ENCODE data around the gene TGM6. TPM values are rescaled to one million over a fixed set of nuclear protein-coding genes. Genes with fewer than 3 reads are reported as not detected.
A peak's percentile ranks its signal among the peaks of the same experiment; 100 is the strongest.

Gene TGM6
- total RNA-seq, 1 experiment from 2014 or later, result not detected

- ATAC-seq (no peak), DNase-seq (ENCODE audit: low spot score) (no peak)
- Mint-ChIP-seq H3K27ac (peak overlapping the region; percentile 100), H3K4me3 (peak overlapping the region; percentile 99), H3K9me3 (no peaks in the 10 kb centered on the region), H3K36me3 (peaks cover 50% of the 10 kb centered on the region), H3K4me1 (peaks cover 33% of the 10 kb centered on the region), H3K27me3 (ENCODE audit: low read depth) (no peaks in the 10 kb centered on the region; the same call in 1 of the 2 replicates)
- POLR2A ChIA-PET, result interaction anchor here (0.9 to 1.1 kb wide), 5 partner anchors 9 to 610 kb away, joined by 3 to 6 read pairs (median 4); partner anchors contain the start of gene ZNF343
- CTCF ChIA-PET, result interaction anchor here (0.9 to 1.7 kb wide), 5 partner anchors 14 to 263 kb away, joined by 3 to 14 read pairs (median 4); no protein-coding TSS in a partner anchor
- no peak for TF ChIP-seq NFATC4 (CRISPR knock-in tag; IDR thresholded peaks at IDR 0.05)
- TF ChIP-seq ZMAT4 (CRISPR knock-in tag; IDR thresholded peaks at IDR 0.05), result no peak
- no peak for TF ChIP-seq ZNF317 (CRISPR knock-in tag; IDR thresholded peaks at IDR 0.05; ENCODE audit: borderline replicate concordance, low read depth)
- TF ChIP-seq, protein P1, sequence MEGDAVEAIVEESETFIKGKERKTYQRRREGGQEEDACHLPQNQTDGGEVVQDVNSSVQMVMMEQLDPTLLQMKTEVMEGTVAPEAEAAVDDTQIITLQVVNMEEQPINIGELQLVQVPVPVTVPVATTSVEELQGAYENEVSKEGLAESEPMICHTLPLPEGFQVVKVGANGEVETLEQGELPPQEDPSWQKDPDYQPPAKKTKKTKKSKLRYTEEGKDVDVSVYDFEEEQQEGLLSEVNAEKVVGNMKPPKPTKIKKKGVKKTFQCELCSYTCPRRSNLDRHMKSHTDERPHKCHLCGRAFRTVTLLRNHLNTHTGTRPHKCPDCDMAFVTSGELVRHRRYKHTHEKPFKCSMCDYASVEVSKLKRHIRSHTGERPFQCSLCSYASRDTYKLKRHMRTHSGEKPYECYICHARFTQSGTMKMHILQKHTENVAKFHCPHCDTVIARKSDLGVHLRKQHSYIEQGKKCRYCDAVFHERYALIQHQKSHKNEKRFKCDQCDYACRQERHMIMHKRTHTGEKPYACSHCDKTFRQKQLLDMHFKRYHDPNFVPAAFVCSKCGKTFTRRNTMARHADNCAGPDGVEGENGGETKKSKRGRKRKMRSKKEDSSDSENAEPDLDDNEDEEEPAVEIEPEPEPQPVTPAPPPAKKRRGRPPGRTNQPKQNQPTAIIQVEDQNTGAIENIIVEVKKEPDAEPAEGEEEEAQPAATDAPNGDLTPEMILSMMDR (IDR thresholded peaks at IDR 0.05), result no peak
- no peak for TF ChIP-seq ETV6 (CRISPR knock-in tag; IDR thresholded peaks at IDR 0.05)
- TF ChIP-seq, protein P2, sequence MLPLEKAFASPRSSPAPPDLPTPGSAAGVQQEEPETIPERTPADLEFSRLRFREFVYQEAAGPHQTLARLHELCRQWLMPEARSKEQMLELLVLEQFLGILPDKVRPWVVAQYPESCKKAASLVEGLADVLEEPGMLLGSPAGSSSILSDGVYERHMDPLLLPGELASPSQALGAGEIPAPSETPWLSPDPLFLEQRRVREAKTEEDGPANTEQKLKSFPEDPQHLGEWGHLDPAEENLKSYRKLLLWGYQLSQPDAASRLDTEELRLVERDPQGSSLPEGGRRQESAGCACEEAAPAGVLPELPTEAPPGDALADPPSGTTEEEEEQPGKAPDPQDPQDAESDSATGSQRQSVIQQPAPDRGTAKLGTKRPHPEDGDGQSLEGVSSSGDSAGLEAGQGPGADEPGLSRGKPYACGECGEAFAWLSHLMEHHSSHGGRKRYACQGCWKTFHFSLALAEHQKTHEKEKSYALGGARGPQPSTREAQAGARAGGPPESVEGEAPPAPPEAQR (CRISPR knock-in tag; IDR thresholded peaks at IDR 0.05), result no peak
- TF ChIP-seq USF2 (CRISPR knock-in tag; IDR thresholded peaks at IDR 0.05), result no peak
- TF ChIP-seq, protein P3, sequence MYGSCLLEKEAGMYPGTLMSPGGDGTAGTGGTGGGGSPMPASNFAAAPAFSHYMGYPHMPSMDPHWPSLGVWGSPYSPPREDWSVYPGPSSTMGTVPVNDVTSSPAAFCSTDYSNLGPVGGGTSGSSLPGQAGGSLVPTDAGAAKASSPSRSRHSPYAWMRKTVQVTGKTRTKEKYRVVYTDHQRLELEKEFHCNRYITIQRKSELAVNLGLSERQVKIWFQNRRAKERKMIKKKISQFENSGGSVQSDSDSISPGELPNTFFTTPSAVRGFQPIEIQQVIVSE (CRISPR knock-in tag; IDR thresholded peaks at IDR 0.05; ENCODE audit: borderline replicate concordance), result no peak
- TF ChIP-seq, protein P4, sequence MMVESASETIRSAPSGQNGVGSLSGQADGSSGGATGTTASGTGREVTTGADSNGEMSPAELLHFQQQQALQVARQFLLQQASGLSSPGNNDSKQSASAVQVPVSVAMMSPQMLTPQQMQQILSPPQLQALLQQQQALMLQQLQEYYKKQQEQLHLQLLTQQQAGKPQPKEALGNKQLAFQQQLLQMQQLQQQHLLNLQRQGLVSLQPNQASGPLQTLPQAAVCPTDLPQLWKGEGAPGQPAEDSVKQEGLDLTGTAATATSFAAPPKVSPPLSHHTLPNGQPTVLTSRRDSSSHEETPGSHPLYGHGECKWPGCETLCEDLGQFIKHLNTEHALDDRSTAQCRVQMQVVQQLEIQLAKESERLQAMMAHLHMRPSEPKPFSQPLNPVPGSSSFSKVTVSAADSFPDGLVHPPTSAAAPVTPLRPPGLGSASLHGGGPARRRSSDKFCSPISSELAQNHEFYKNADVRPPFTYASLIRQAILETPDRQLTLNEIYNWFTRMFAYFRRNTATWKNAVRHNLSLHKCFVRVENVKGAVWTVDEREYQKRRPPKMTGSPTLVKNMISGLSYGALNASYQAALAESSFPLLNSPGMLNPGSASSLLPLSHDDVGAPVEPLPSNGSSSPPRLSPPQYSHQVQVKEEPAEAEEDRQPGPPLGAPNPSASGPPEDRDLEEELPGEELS (CRISPR knock-in tag; IDR thresholded peaks at IDR 0.05), result no peak
- TF ChIP-seq, protein P5, sequence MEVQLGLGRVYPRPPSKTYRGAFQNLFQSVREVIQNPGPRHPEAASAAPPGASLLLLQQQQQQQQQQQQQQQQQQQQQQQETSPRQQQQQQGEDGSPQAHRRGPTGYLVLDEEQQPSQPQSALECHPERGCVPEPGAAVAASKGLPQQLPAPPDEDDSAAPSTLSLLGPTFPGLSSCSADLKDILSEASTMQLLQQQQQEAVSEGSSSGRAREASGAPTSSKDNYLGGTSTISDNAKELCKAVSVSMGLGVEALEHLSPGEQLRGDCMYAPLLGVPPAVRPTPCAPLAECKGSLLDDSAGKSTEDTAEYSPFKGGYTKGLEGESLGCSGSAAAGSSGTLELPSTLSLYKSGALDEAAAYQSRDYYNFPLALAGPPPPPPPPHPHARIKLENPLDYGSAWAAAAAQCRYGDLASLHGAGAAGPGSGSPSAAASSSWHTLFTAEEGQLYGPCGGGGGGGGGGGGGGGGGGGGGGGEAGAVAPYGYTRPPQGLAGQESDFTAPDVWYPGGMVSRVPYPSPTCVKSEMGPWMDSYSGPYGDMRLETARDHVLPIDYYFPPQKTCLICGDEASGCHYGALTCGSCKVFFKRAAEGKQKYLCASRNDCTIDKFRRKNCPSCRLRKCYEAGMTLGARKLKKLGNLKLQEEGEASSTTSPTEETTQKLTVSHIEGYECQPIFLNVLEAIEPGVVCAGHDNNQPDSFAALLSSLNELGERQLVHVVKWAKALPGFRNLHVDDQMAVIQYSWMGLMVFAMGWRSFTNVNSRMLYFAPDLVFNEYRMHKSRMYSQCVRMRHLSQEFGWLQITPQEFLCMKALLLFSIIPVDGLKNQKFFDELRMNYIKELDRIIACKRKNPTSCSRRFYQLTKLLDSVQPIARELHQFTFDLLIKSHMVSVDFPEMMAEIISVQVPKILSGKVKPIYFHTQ (CRISPR knock-in tag; IDR thresholded peaks at IDR 0.05), result no peak
- no peak for TF ChIP-seq ZNF671 (CRISPR knock-in tag; IDR thresholded peaks at IDR 0.05)
- TF ChIP-seq FOXJ3 (CRISPR knock-in tag; IDR thresholded peaks at IDR 0.05; ENCODE audit: borderline replicate concordance), result no peak
- TF ChIP-seq RELA (CRISPR knock-in tag; IDR thresholded peaks at IDR 0.05; ENCODE audit: borderline replicate concordance), result no peak
- TF ChIP-seq MYBL2 (CRISPR knock-in tag; IDR thresholded peaks at IDR 0.05), result no peak
- TF ChIP-seq, protein P6, sequence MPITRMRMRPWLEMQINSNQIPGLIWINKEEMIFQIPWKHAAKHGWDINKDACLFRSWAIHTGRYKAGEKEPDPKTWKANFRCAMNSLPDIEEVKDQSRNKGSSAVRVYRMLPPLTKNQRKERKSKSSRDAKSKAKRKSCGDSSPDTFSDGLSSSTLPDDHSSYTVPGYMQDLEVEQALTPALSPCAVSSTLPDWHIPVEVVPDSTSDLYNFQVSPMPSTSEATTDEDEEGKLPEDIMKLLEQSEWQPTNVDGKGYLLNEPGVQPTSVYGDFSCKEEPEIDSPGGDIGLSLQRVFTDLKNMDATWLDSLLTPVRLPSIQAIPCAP (CRISPR knock-in tag; IDR thresholded peaks at IDR 0.05), result no peak
Measured at GRCh38 chr20:2469991-2470422, 89.3 kb downstream of the TGM6 start.

Measured in WTC11 (cell line).